ENCODE results near the gene SPG7. TPM values are rescaled to one million over a fixed set of nuclear protein-coding genes. Genes with fewer than 3 reads are reported as not detected.

SPG7 gene
- total and polyA plus RNA-seq, 9 of the 15 experiments (the other 6 are each of a cell fraction or from before 2014, with no cell fraction given), result 5.8 to 89.1 (median 49.4) TPM

DNA sequence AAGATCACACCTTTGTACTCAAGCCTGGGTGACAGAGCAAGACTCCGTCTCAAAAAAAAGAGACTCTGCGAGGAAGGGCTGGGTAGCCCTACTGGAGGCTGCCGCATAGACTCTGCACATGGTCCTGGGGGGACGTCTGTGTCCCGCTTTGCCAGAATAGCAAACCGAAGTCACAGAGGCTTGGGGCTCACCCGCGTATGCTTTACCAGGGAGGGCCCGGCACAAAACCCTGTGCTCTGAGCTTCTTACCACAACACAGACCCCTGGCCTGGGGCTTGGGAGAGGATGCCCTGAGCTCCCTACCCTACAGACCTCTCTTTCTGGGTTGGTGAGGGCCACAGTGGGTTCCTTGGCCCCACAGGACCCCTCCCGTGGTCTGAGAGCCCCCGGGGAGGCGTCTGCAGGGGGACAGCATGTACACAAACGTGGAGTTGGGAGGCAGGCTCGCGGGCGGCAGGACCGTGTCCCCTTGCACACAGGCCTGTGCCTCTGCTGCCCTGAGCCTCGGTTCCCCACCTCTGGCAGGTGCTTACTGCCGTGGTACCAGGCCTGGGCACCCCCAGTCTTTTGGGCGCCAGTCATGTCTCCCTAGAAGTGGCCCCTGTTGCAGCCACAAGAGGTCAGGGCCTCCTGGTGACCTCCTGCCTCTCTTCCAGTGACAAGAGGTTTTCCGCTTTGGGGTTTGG is 81.2 kb downstream of the SPG7 start:
- H3K4me2 ChIP-seq (ENCODE audit: insufficient read depth, low read length), result no peak overlapping the region
- H3K9ac ChIP-seq (ENCODE audit: insufficient read depth in 1 of 2, low read depth in 2 of 2, low read length in 2 of 2), result no peak overlapping the region
- 95% methylated on average over 18 of the region's 21 CpGs for WGBS (ENCODE audit: insufficient coverage, low coverage, missing lambda C conversion rate)
- H3K4me1 ChIP-seq (replicated peaks in 1 of 2; ENCODE audit: control insufficient read depth in 2 of 2, insufficient read depth in 2 of 2, low read length in 2 of 2), result peaks cover 0 to 41% of the 10 kb centered on the region in 2 experiments; a peak in 2 of 5 replicates
- DNase-seq (ENCODE audit: extremely low read depth in 1 of 4, low spot score in 3 of 4) (no peak), ATAC-seq (no peak), FAIRE-seq (no peak)
- H3K9me3 ChIP-seq (replicated peaks; ENCODE audit: control insufficient read depth, insufficient read depth, low read depth, low read length), result peaks cover 17% of the 10 kb centered on the region
- no peak overlapping the region for H3K27ac ChIP-seq (ENCODE audit: extremely low read depth, low read depth, low read length)
- H3K9me1 ChIP-seq (ENCODE audit: control insufficient read depth, insufficient read depth, low read length), result no peaks in the 10 kb centered on the region
- in situ Hi-C loops (cut with MboI), result no loop called here
- TF ChIP-seq ZNF57 (CRISPR knock-in tag; IDR thresholded peaks at IDR 0.05) (no peak), PHF21A (IDR thresholded peaks at IDR 0.05; ENCODE audit: borderline replicate concordance, low read depth) (no peak), POLR2G (IDR thresholded peaks at IDR 0.05; ENCODE audit: low read depth, low read length) (peak; percentile 59; the same call in 1 of the 2 replicates)
- H2AFZ ChIP-seq (ENCODE audit: low read depth, low read length), result no peak overlapping the region
- ChIA-PET POLR2A (interaction anchor here (0.6 kb wide), 1 partner anchor 51 kb away, joined by 3 read pairs; no protein-coding TSS in a partner anchor), CTCF (ENCODE audit: low intra/inter-chr PET ratio) (no interaction called here)
- no peaks in the 10 kb centered on the region for H3K79me2 ChIP-seq (ENCODE audit: control insufficient read depth, insufficient read depth, low read length)
- no peaks in the 10 kb centered on the region for H4K20me1 ChIP-seq (replicated peaks; ENCODE audit: control insufficient read depth, insufficient read depth, low read length)
- H3K27me3 ChIP-seq (ENCODE audit: control insufficient read depth in 2 of 2, insufficient read depth in 2 of 2, low read length in 2 of 2), result no peaks in the 10 kb centered on the region
- BruUV-seq (replicated peaks), result no TSS peak
- H3K4me3 ChIP-seq, result no peak overlapping the region
- H3K36me3 ChIP-seq (ENCODE audit: control insufficient read depth, insufficient read depth, low read length), result peaks cover 70% of the 10 kb centered on the region; the same call in 2 of the 3 replicates
- intact Hi-C loops (cut with micrococcal nuclease), result no loop called here

GRCh38 chr16:89593841-89594240 is 85.6 kb downstream of the SPG7 start:
- Histone ChIP-seq H2AFZ (ENCODE audit: low read depth, low read length) (no peak overlapping the region), H3K4me3 (no peak overlapping the region), H3K4me2 (ENCODE audit: insufficient read depth, low read length) (no peak overlapping the region), H3K27me3 (ENCODE audit: control insufficient read depth in 2 of 2, insufficient read depth in 2 of 2, low read length in 2 of 2) (no peaks in the 10 kb centered on the region), H4K20me1 (replicated peaks; ENCODE audit: control insufficient read depth, insufficient read depth, low read length) (no peaks in the 10 kb centered on the region), H3K9me3 (replicated peaks; ENCODE audit: control insufficient read depth, insufficient read depth, low read depth, low read length) (0 out of 2 replicates have a peak, but pooled peaks cover 1% of the 10 kb centered on the region), H3K9me1 (ENCODE audit: control insufficient read depth, insufficient read depth, low read length) (no peaks in the 10 kb centered on the region), H3K27ac (ENCODE audit: extremely low read depth, low read depth, low read length) (no peak overlapping the region), H3K79me2 (ENCODE audit: control insufficient read depth, insufficient read depth, low read length) (no peaks in the 10 kb centered on the region), H3K9ac (ENCODE audit: insufficient read depth in 1 of 2, low read depth in 2 of 2, low read length in 2 of 2) (no peak overlapping the region), H3K36me3 (ENCODE audit: control insufficient read depth, insufficient read depth, low read length) (peaks cover 48% of the 10 kb centered on the region; the same call in 2 of the 3 replicates), H3K4me1 (replicated peaks in 1 of 2; ENCODE audit: control insufficient read depth in 2 of 2, insufficient read depth in 2 of 2, low read length in 2 of 2) (peaks cover 0 to 42% of the 10 kb centered on the region in 2 experiments; a peak in 2 of 5 replicates)
- no TSS peak for BruUV-seq (replicated peaks)
- in situ Hi-C loops (cut with MboI) (loop anchor here (10.0 kb wide), 1 partner anchor 271 kb away; no protein-coding TSS in a partner anchor), intact Hi-C loops (cut with micrococcal nuclease) (no loop called here)
- ChIA-PET POLR2A (no interaction called here), CTCF (ENCODE audit: low intra/inter-chr PET ratio) (no interaction called here)
- WGBS (ENCODE audit: insufficient coverage, low coverage, missing lambda C conversion rate), result 91% methylated on average over 15 of the region's 15 CpGs
- no peak for DNase-seq (ENCODE audit: extremely low read depth in 1 of 4, low spot score in 3 of 4)
- no peak for ATAC-seq
- no peak for FAIRE-seq
- TF ChIP-seq EGR1 (conservative IDR thresholded peaks at IDR 0.05) (no peak), HDAC8 (tag; IDR thresholded peaks at IDR 0.05) (no peak), TAL1 (IDR thresholded peaks at IDR 0.05) (no peak), ZBED1 (IDR thresholded peaks at IDR 0.05) (no peak), RBBP5 (IDR thresholded peaks at IDR 0.05; ENCODE audit: borderline replicate concordance, insufficient read depth, low read length, poor library complexity, severe bottlenecking) (no peak)
- TF ChIP-seq, protein P1, sequence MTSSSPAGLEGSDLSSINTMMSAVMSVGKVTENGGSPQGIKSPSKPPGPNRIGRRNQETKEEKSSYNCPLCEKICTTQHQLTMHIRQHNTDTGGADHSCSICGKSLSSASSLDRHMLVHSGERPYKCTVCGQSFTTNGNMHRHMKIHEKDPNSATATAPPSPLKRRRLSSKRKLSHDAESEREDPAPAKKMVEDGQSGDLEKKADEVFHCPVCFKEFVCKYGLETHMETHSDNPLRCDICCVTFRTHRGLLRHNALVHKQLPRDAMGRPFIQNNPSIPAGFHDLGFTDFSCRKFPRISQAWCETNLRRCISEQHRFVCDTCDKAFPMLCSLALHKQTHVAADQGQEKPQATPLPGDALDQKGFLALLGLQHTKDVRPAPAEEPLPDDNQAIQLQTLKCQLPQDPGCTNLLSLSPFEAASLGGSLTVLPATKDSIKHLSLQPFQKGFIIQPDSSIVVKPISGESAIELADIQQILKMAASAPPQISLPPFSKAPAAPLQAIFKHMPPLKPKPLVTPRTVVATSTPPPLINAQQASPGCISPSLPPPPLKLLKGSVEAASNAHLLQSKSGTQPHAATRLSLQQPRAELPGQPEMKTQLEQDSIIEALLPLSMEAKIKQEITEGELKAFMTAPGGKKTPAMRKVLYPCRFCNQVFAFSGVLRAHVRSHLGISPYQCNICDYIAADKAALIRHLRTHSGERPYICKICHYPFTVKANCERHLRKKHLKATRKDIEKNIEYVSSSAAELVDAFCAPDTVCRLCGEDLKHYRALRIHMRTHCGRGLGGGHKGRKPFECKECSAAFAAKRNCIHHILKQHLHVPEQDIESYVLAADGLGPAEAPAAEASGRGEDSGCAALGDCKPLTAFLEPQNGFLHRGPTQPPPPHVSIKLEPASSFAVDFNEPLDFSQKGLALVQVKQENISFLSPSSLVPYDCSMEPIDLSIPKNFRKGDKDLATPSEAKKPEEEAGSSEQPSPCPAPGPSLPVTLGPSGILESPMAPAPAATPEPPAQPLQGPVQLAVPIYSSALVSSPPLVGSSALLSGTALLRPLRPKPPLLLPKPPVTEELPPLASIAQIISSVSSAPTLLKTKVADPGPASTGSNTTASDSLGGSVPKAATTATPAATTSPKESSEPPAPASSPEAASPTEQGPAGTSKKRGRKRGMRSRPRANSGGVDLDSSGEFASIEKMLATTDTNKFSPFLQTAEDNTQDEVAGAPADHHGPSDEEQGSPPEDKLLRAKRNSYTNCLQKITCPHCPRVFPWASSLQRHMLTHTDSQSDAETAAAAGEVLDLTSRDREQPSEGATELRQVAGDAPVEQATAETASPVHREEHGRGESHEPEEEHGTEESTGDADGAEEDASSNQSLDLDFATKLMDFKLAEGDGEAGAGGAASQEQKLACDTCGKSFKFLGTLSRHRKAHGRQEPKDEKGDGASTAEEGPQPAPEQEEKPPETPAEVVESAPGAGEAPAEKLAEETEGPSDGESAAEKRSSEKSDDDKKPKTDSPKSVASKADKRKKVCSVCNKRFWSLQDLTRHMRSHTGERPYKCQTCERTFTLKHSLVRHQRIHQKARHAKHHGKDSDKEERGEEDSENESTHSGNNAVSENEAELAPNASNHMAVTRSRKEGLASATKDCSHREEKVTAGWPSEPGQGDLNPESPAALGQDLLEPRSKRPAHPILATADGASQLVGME (CRISPR knock-in tag; IDR thresholded peaks at IDR 0.05), result no peak
